Measurements from ENCODE around the gene RBM4B.
"Not testable (repeated sequence)": the region's sequence is repeated elsewhere in the genome, so short reads cannot be mapped to it uniquely, and the experiment has no call there.

Gene RBM4B, protein sequence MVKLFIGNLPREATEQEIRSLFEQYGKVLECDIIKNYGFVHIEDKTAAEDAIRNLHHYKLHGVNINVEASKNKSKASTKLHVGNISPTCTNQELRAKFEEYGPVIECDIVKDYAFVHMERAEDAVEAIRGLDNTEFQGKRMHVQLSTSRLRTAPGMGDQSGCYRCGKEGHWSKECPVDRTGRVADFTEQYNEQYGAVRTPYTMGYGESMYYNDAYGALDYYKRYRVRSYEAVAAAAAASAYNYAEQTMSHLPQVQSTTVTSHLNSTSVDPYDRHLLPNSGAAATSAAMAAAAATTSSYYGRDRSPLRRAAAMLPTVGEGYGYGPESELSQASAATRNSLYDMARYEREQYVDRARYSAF

DNA sequence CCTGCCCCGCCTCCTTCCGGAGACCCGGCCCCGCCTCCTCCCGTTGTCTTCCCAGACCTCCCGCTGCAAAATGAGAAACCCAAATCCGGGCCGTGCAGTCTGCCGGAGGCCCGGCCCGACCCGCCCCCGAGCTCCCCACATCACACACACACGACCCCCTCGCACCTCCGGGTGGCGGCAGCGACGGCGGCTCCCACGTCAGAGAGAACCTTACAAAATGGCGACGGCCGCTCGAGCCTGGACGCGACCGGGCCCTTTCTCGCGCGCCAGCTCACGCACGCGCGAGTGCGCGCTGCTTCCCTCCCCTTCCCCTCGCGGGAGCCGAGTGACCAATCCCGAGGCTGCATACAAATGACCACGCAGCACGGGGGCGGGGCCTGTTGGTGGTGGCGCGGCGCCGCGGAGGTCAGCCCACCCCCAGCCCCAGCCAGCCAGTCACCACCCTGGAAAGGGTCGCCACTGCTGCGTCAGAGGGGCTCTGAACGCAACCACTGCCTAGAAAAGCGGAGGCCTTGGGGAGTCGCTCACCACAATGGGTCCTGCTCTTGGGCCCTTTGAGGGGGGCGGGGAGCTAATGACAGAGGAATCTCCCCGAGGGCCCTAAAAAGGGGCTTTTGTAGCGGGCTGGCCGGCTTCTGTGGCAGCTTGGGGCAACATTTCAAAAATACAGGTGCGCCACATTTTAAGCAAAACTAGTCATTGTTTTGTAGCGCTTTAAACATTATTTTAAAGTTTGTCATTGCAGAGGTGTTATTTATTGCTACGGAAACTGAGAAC is at the start of gene RBM4B:
Gene RBM4B (minus strand): TSS at position 289 of the 777 bp plus-strand sequence. CDS start 808 bp downstream, outside the sequence.
- DNase-seq: peak; percentile 73

GRCh38 chr11:66725647-66726046 is 48.0 kb upstream of the RBM4B start:
- no peak for DNase-seq

GRCh38 chr11:66725114-66725513 is 47.4 kb upstream of the RBM4B start:
- DNase-seq: no peak

- DNase-seq: not testable (repeated sequence)
These were observed 46.5 kb upstream of the RBM4B start for GRCh38 chr11:66724167-66724566.

DNA sequence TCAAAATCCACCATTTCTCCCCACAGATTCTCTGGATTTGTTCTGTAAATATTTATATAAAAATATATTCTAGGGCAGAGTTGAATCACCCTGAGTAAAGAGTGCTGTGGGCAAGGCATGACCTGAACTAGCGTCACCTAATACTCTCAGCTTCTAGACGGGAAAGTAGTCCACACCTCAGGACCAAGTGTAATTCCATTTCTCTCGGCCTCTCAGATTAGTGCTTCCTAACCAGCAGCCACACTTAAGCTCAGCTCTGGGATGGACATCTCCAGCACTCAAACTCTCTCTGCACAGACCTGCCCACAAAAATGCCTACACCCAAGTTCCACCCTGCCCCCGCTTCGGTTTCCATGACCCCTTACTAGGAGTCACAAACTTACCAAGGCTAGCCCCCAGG is 46.0 kb upstream of the RBM4B start:
- no peak for DNase-seq

DNA sequence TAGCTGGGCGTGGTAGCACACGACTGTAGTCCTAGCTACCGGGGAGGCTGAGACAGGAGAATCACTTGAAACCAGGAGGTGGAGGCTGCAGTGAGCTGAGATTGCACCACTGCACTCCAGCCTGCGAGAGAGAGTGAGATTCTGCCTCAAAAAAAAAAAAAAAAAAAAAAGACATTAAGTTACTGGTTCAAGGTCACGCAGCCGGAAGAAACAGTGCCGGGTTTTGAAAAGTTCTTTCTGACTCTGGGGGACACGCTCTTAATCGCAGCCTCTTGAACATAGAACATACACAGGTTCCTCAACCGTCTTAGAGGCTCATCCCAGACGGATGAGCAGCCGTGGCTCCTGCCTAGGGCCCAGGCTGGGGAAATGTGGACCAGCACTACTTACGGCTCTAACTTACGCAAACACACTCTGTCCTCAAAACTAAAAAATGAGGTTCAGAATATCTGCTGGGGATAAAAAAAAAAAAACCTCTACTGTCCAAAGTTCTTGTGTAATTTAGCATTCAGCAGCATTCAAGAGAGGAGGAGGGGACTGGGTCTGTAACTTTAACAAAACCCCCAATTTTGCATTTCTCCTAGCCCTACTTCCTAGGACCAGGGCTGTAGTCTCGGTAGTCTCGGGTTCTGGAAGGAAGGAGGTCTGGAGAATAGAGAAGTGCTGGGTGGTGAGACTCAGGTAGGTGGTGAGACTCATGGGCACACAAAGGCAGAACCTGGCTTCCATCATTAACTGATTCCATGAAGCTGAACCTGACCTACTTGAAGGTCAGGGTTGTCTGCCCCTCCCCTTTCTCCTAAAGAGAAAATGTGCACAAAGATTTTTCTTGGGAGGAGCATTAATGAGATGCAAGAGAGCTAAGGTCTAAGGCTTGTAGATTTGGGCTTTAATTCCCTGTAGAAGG is 45.3 kb upstream of the RBM4B start:
- DNase-seq: no peak

DNA sequence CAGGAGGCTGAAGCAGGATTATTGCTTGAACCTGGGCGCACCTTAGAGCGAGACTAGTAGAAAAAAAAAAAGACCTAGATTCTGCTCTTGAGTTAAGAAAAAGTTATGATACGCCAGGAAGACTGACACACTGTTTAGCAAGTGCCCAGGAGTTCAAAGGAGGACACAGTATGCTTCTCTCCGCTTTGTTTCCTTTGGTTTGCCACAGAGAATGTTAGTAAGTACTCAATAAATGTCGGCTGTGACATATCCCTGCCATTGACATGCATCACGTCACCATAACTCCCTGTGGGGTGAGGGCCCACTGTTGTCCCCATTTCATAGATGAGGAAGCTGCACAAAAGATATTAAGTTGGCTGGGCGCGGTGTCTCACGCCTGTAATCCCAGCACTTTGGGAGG is 44.3 kb upstream of the RBM4B start:
- DNase-seq: no peak

DNA sequence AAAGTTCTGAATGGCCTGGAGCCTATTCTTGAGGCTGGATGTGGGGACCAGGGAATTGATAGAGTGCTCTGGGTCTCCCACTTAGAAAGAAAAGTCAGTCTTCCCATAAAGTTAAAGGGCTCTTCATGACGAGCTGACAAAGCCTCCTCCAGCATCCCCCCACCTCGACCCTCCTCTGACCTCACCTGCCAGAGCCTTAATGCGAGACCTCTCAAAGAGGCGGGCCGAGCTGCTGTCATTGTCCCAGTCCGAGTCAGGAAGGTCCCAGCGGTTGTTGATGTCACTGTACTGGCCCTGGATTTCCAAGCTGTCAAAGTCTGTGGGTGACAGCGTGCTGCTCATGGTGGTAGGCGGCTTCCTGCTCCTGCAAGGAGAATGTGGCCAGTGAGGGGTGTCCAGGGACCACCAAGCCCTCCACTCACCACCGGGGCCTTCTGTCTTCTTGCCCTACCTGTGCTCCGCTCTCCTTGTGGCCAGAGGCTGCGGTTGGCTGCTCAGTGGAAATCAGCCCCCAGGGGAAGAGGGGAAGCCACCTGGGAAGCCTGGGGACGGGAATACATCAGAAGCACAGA is 43.3 kb upstream of the RBM4B start:
- DNase-seq: no peak

- DNase-seq: peak; percentile 89
These were observed 42.7 kb upstream of the RBM4B start for GRCh38 chr11:66720223-66720898.

GRCh38 chr11:66719111-66719872 is 41.6 kb upstream of the RBM4B start:
- DNase-seq: no peak

DNA sequence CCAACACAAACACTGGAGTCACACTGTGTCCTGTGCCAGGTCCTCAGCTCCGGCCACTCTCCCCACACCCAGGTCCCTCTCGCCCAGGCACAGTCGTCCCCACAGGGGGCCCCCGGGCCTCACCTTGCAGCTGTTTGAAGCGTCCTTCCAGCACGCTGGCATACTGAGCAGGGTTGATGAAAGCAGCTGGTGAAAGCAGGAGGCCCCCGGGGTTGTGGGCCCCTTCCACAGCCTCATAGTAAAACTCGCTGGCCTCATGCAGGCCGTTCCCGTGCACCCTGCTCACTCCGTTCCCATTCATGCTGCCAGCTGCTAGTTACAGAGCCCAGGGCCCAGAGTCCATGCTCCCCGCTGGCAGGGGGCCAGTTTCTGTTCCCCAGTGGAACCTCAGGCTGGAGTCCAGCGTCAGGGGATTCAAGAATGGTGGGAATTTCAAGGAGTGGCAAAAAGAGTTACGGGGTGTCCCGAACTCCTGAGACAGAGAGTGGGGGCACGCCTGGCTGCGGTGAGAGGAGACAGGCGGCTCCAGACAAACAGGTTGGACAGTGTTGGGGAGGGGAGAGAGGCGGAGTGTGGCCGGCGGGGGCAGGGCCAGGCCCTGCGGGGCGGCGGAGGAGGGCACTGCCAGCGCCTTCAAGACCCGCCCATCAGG is 40.8 kb upstream of the RBM4B start:
- no peak for DNase-seq

GRCh38 chr11:66717925-66718319 is 40.2 kb upstream of the RBM4B start:
- no peak for DNase-seq

- no peak for DNase-seq
These were observed 39.3 kb upstream of the RBM4B start for GRCh38 chr11:66716996-66717395.

GRCh38 chr11:66715346-66716085 is 37.8 kb upstream of the RBM4B start:
- DNase-seq: no peak

DNA sequence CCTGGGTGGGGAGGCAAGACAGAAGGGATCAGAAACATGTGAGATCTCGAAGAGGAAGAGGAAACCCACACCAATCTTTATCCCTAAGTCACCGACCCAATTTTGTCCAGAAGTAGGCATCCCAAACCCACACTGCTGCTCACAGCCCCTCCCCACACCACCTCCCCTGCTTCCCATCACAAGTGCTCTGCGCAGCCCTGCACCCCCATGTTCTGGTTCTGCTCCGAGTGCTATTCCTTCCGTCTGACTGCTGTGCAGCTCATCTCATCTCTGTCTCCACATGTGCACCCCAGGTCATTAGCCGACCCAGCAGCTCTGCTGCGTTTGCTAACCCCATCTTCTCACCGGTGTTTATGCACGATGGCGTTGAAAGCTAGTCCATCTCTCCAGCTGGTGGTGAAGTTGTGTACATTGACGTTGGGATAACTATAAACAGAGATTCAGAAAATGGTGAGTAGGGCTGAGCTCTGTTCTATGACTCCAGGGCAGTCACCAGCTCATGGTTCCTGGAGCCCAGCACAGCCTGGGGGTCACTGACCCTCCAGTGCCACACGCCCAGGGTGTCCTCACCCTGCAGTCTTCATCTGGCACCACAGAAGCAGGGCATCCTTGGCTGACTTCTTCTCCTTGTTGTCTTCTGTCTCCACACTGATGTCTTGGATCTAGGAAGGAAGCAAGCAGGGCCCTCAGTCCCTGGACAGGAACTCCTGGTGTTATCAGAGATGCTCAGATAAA is 36.2 kb upstream of the RBM4B start:
- DNase-seq: no peak

DNA sequence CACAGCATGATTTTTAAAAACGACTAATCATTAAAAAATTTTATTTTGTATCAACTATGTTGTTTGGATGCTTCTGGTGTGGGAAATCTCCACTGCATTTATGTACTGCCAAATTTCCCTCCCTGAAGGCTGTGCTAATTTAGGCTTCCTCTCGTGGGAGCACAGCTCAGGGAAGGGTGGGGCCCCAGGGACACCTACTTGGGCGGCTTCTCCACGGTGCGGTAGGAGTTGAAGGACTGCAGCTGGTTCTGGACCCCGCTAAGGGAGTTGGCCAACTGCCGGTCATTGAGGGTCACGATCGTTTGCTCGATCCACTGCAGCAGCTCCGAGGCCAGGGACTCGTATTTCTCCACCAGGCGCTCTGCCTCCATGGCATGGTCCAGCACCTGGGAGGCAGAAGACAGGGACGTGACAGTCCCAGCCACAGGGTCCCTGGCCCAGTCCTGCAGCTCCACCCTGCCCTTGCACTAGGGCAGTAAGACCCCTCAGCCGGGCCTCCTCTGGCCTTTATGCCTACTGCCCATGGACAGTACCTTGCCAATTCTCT is 32.8 kb upstream of the RBM4B start:
- DNase-seq: no peak

DNA sequence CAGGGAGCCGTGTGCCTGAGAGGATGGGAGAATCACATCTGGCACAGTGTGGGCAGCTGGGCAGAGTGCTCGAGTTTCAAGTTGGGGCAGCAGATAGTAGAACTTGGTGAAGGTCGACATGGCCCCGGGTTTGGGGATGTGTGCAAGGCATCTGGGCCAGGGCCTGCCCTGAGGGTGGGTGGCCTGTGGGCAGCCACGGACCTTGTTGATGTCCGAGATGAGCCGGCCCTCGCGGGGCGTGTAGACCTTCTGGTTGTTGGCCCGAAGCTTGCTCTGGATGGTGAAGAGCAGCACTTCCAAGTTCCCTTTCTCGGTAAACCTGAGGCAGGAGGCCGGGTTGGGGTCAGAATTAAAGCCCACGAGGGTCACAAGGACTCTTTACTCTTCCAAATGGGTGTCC is 31.0 kb upstream of the RBM4B start:
- DNase-seq: no peak

GRCh38 chr11:66708094-66708493 is 30.4 kb upstream of the RBM4B start:
- DNase-seq: no peak

- no peak for DNase-seq
These were observed 29.8 kb upstream of the RBM4B start for GRCh38 chr11:66707486-66707885.
